GM12892 (cell line): ENCODE measurements around the gene OR11A1.

Experiments
- POLR2A ChIP-seq: IDR thresholded peaks from 2 replicates; pipeline ENCODE4 v1.6.1; 2011; ENCODE audit warnings: low read depth, low read length, control low read depth
- POLR2AphosphoS5 ChIP-seq: IDR thresholded peaks from 2 replicates; pipeline ENCODE4 v1.6.1; 2011; ENCODE audit warnings: low read depth, low read length, control low read depth

- TF ChIP-seq POLR2AphosphoS5 (no peak), POLR2A (no peak)
Observed at GRCh38 chr6:29500594-29500993, 43.7 kb upstream of the OR11A1 start.
